ENCODE data around the gene STXBP1.

STXBP1 gene

GRCh38 chr9:127611899-127612790 is at the start of gene STXBP1:
STXBP1 (plus strand) TSS chr9:127612277; CDS start chr9:127612404, 127 bp downstream.
- peak; percentile 65 for DNase-seq (ENCODE audit: low read depth, low spot score)

GRCh38 chr9:127562279-127562796 is 49.7 kb upstream of the STXBP1 start:
- DNase-seq (ENCODE audit: low read depth, low spot score): no peak

- no peak for DNase-seq (ENCODE audit: low read depth, low spot score)
Observed at GRCh38 chr9:127562841-127563401, 49.2 kb upstream of the STXBP1 start.

- no peak for DNase-seq (ENCODE audit: low read depth, low spot score)
Observed at GRCh38 chr9:127563579-127563978, 48.5 kb upstream of the STXBP1 start.

GRCh38 chr9:127565231-127565630 is 46.8 kb upstream of the STXBP1 start:
- no peak for DNase-seq (ENCODE audit: low read depth, low spot score)

GRCh38 chr9:127566351-127567001 is 45.6 kb upstream of the STXBP1 start:
- DNase-seq (ENCODE audit: low read depth, low spot score): no peak

GRCh38 chr9:127567035-127567729 is 44.9 kb upstream of the STXBP1 start:
- DNase-seq (ENCODE audit: low read depth, low spot score): no peak

- no peak for DNase-seq (ENCODE audit: low read depth, low spot score)
Observed at GRCh38 chr9:127567730-127568617, 44.1 kb upstream of the STXBP1 start.

- DNase-seq (ENCODE audit: low read depth, low spot score): no peak
Observed at GRCh38 chr9:127568618-127568970, 43.5 kb upstream of the STXBP1 start.

- DNase-seq (ENCODE audit: low read depth, low spot score): peak; percentile 46
Observed at GRCh38 chr9:127568971-127569885, 42.8 kb upstream of the STXBP1 start.

- DNase-seq (ENCODE audit: low read depth, low spot score): no peak
Observed at GRCh38 chr9:127569886-127570401, 42.1 kb upstream of the STXBP1 start.

- DNase-seq (ENCODE audit: low read depth, low spot score): no peak
Observed at GRCh38 chr9:127570533-127571111, 41.5 kb upstream of the STXBP1 start.

GRCh38 chr9:127571971-127572370 is 40.1 kb upstream of the STXBP1 start:
- DNase-seq (ENCODE audit: low read depth, low spot score): no peak

- DNase-seq (ENCODE audit: low read depth, low spot score): no peak
Observed at GRCh38 chr9:127572961-127573721, 38.9 kb upstream of the STXBP1 start.

GRCh38 chr9:127574072-127574993 is 37.7 kb upstream of the STXBP1 start:
- DNase-seq (ENCODE audit: low read depth, low spot score): no peak

GRCh38 chr9:127575875-127576778 is 36.0 kb upstream of the STXBP1 start:
- no peak for DNase-seq (ENCODE audit: low read depth, low spot score)

Data from activated naive CD8-positive, alpha-beta T cell treated with anti-CD3 and anti-CD28 coated beads, Interleukin-2, amount 50 U/mL, for 16 hours (primary cell).